ENCODE data around the gene ZNF787. TPM values are rescaled to one million over a fixed set of nuclear protein-coding genes. Genes with fewer than 3 reads are reported as not detected.

ZNF787 gene
- total RNA-seq, 1 donor: 15.9 TPM

DNA sequence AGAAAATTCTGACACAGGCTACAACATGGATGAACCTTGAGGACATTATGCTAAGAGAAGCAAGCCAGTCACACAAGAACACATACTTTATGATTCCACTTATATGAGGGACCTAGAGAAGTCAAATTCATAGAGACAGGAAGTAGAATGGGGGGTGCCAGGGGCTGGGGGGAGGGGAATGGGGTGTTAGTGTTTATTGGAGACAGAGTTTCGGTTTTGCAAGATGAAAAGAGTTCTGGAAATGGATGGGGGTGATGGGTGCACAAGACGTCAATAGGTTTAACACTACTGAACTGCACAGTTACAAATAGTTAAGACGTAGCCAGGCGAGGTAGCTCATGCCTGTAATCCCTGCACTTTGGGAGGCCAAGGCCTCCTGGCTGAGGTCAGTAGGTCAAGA, 3.5 kb upstream of the ZNF787 start:
- no peak for DNase-seq (ENCODE audit: low read depth)
- H3K4me3 ChIP-seq (ENCODE audit: low read depth, low read length): no peak overlapping the region
- TF ChIP-seq CTCF (IDR thresholded peaks at IDR 0.05; ENCODE audit: insufficient read depth, low read length): no peak

- no peak overlapping the region for H3K4me3 ChIP-seq (ENCODE audit: low read depth, low read length)
- DNase-seq (ENCODE audit: low read depth): no peak
- TF ChIP-seq CTCF (IDR thresholded peaks at IDR 0.05; ENCODE audit: insufficient read depth, low read length): no peak
Observed at GRCh38 chr19:56123266-56123891, 2.3 kb upstream of the ZNF787 start.

DNA sequence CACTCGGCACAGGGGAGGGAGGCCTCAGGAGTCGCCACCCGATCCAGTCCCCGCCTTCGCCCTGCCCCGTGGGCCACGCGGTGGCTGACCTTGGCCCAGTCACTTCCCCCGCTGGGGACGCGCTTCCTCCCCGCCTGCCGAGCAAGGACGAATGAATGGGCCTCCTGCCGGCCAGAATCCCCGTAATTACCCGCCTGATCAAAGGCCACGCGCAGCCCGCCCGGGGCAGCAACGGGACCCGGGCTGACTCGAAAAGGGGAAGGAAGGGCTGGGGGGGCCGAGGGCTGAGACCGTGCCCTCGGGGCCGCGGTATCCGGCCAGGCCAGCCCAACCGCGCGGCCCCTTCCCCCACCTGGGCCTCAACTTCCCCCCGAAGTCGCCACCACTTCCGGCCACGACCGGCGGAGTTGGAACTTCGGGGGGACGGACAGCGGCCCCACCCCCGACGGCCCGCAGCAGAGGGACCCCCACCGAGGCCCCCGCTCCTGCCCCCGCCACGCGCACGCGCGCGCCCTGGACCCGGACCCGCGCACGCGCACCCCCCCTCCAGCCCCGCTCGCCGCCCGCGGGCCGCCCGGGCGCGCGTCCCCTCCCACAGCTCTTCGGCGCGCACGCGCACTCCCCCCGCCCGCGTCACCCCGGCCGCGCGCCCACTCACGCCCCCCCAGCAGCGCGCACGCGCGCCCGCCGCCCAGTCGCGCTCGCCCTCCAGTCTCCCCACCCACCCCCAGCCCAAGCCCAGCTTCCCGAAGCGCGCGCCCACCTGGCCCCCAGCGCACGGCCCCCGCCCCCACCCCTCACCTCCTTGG, 520 bp downstream of the ZNF787 start:
- DNase-seq (ENCODE audit: low read depth): peak; percentile 55
- H3K4me3 ChIP-seq (ENCODE audit: low read depth, low read length): peak overlapping the region; percentile 76
- no peak for TF ChIP-seq CTCF (IDR thresholded peaks at IDR 0.05; ENCODE audit: insufficient read depth, low read length)

- DNase-seq (ENCODE audit: low read depth): no peak
- H3K4me3 ChIP-seq (ENCODE audit: low read depth, low read length): peak overlapping the region; percentile 76
- TF ChIP-seq CTCF (IDR thresholded peaks at IDR 0.05; ENCODE audit: insufficient read depth, low read length): no peak
Observed at GRCh38 chr19:56120002-56120370, 1.1 kb downstream of the ZNF787 start.

DNA sequence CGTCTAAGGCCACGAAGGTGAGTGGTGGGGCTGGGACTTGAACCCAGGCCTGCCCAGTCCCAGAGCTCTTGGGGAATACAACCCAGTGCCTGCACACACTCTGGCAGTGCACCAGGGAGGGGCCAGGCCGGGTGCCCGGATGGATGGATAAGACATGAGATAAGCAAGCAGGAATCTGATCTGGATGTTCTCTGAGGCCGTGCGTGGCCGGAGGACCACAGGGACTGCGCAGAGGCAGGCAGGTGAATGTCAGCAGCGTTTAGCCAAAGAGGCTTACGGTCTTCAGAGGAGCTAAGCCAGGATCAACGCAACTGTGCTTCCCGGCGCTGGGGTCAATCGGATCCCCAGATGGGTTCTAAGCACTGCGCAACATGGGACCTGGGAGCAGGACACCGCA, 1.5 kb downstream of the ZNF787 start:
- peak; percentile 52 for DNase-seq (ENCODE audit: low read depth)
- no peak for TF ChIP-seq CTCF (IDR thresholded peaks at IDR 0.05; ENCODE audit: insufficient read depth, low read length)

GRCh38 chr19:56118666-56119581, 2.2 kb downstream of the ZNF787 start:
- peak overlapping the region; percentile 76 for H3K4me3 ChIP-seq (ENCODE audit: low read depth, low read length)
- DNase-seq (ENCODE audit: low read depth): no peak
- no peak for TF ChIP-seq CTCF (IDR thresholded peaks at IDR 0.05; ENCODE audit: insufficient read depth, low read length)

More for the DNA sequence above, 1.5 kb downstream of the ZNF787 start:
- peak overlapping the region; percentile 76 for H3K4me3 ChIP-seq (ENCODE audit: low read depth, low read length)
